HG02610 (cell line): ENCODE measurements around the gene ZNF764.

Experiments used
- ATAC-seq: cut with Tn5 transposase; IDR thresholded peaks from one replicate; pipeline ENCODE4 v1.9.1; 2021; ENCODE audit warnings: mild to moderate bottlenecking, moderate library complexity; ENCODE audit not compliant: unreplicated experiment

ZNF764 gene

DNA sequence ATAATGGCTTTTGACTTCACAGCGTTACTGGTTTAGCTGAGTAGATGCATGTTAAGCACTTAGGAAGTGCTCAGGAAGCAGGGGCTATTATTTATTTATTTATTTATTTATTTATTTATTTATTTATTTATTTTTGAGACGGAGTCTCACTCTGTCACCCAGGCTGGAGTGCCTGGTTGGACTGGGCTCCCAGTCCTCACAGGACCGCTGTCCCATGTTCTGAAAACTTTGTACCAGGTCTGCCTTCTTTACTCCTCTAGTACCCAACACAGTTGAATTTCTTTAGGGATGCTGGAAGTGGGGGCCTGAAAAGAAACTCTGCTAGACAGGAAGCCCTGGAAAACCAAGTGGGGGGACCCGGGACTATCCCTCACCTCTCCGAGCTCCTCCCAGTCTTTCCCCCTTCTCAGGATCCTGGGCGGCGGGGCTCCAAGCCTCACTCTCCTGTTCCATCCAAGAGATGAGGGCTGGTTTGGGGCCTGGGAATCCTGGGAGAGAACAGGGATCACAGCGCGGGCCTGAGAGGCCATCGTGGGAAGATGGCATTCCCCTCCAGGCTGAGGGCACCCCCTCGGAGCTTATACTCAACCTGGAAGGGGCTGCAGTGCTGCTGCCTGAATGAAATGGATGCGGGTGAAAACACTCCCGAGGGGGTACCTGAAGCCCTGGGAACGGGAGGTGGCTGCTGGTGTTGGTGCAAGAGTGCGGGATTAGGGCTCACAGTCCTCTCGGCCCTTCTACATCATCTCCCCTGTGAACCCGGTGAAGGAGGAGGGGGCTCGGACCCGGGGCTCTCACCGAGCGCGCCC, 12.7 kb upstream of the ZNF764 start:
- no peak for ATAC-seq

DNA sequence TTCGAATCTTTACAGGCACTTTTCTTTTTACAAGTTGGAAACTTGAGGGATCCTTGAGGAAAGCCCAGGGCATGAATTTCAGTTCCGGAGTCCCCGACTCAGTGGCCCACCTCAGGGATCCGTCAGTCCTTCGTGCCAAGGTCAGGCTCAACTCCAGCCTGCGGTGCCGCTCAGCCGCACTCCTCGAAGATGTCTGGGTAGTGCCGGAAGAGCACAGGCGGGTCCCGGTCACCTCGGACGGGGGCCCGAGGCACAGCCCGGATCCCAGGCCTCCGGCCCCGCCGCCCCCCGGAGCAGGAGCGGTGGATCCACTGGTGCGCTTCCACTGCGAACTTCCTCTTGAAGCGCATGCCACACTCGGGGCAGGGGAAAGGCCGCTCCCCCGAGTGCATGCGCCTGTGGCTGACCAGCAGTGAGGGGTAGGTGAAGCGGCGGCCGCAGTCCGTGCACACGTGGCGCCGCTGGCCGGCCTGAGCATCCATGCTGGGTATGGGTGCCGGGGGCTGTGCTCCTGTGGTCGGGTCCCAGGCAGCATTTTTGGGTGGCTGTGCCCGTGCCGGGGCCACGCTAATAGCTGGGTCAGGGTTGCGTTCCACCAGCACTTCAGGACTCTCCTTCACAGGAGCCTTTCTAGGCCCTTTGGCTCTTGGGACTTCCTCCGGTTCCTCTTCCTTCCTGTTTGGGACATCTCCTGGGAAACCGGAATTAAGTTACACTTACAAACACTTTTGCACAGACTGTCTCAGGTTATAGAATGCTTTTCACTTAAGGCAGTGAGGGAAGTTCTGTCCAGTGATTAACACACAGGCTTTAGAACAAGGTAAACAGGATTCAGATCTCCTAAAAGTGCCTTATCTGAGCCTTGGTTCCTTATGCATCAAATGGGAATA, 11.8 kb upstream of the ZNF764 start:
- ATAC-seq, result no peak

DNA sequence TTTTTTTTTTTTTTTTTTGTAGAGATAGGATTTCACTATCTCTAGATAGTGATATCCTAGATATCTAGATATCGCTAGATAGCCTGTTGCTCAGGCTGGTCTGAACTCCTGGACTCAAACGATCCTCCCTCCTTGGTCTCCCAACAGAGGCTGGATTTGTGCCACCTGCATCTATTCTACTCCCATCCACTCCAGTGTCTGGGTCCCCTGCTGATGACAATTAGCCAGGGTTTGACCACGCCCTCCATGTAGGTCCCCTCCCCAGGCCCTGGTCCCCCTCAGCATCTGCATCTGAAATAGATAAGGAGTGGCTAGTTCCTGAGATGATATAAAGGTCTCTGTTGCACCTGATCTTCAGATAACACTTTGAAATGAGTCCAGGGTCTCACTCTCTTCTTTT, 11.1 kb upstream of the ZNF764 start:
- ATAC-seq, result no peak

GRCh38 chr16:30567991-30568638, 9.9 kb upstream of the ZNF764 start:
- ATAC-seq, result peak; percentile 50

DNA sequence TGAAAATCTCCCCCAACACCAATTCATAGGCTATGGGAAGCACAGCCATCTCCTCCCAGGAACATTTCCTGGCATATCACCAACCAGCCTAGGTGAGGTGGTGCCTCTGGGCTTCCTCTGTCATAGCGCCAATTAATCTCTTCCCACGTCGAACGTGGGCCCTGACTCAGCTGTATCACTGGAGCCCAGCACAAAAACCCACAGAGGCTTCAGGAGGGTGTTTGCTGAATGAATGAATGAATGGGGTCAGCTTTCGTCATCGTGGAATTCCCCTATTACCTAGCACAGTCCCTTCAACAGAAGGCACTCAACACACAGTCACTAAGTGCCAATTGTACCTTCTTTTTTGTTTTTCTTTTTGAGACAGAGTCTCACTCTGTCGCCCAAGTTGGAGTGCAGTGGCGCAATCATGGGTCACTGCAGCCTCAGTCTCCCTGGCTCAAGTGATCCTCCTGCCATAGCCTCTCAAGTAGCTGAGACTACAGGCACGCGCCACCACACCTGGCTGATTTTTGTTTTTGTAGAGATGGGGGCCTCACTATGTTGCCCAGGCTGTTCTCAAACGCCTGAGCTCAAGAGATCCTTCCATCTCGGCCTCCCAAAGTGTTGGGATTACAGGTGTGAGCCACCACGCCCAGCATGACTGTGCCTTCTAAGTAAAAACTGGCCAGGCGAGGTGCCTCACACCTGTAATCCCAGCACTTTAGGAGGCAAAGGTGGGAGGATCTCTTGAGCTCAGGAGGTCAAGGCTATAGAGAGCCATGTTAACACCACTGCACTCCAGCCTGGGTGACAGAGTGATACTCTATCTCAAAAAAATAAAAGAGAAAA, 9.2 kb upstream of the ZNF764 start:
- ATAC-seq, result peak; percentile 25

- no peak for ATAC-seq
These were observed 8.4 kb upstream of the ZNF764 start for GRCh38 chr16:30566531-30566930.

- ATAC-seq, result no peak
These were observed 7.8 kb upstream of the ZNF764 start for GRCh38 chr16:30565984-30566383.

DNA sequence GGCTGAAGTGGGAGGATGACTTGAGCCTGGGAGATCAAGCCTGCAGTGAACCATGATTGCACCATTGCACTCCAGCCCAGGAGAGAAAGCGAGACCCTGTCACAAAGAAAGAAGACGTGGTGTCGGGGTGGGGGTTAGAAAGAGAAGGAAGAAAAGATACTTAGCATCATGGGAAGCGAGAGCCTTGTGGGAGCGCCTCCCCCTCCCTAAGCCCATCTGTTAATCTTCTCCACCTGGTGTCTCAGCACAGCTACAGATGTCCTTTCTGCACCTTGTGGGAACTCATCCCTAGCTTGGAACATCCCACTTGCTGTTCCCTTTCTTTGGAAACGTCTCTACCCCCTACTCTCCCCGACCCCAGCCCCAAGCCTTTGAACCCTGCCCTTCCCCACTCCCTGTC, 7.4 kb upstream of the ZNF764 start:
- ATAC-seq, result no peak

DNA sequence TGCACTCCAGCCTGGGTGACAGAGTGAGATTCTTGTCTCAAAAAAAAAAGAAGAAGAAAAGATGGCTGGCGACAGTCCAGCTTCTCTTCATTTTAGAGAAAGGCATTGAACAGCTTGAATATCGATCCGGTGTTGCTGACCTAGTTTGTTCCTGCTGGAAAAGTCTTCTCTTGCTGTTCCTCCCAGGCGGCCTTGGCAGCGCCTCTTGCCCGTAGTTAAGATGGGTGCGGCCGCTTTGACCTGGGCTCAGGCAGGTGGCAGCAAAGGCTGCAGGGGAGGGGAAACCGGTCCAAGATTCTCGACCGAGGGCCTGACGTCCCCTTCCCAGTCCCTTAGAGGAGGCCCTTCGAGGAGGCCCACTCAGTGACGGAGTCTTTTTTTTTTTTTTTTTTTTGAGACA, 3.8 kb upstream of the ZNF764 start:
- no peak for ATAC-seq

DNA sequence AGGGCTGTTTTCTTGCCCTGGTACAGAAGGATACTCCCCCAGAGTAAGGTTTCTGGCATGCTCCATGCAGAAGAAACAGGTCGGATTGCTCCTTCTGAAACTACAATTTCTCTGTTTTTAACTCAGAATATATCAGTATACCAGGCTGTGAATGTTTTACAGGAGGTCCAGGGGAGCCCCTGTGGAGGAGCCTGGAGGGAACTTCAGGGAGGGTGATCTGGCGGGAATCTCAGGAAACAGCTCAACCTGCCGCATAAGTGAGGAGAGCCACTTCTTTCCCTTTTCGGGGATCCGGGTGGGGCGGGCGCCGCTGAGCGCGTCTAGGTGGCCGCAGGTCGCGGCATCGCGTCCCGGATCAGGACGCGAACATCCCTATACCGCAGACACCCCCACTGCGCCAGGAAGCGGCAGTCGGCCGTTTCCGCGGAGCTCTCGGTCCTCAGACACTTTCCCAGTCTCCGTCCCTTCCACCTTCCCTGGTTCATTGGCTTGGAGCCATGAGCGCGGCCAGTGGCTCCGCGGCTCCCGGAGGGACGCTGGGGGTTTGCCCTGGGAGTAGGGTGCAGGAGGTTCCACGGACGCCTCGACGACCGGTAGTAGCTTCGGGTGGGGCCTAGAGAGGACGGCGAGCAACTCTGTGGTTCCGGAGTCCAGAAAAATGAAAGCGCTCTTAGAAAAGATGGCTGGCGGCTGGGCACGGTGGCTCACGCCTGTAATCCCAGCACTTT, 3.1 kb upstream of the ZNF764 start:
- ATAC-seq, result no peak

DNA sequence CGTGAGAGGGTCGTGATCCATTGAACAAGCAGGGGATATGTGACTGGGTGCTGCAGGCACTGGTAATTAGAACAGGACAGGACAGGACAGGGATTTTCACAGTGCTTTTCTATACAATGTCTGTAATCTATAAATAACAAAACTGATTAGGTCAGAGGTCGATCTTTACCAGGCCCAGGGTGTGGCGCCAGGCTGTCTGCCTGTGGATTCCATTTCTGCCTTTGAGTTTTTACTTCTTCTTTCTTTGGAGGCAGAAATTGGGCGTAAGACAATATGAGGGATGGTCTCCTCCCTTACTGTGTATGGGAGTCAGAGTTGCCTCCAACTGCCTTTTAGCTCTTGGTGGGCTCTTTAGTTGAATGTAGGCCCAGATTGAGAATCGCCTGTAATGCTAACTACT, 1.5 kb upstream of the ZNF764 start:
- no peak for ATAC-seq

DNA sequence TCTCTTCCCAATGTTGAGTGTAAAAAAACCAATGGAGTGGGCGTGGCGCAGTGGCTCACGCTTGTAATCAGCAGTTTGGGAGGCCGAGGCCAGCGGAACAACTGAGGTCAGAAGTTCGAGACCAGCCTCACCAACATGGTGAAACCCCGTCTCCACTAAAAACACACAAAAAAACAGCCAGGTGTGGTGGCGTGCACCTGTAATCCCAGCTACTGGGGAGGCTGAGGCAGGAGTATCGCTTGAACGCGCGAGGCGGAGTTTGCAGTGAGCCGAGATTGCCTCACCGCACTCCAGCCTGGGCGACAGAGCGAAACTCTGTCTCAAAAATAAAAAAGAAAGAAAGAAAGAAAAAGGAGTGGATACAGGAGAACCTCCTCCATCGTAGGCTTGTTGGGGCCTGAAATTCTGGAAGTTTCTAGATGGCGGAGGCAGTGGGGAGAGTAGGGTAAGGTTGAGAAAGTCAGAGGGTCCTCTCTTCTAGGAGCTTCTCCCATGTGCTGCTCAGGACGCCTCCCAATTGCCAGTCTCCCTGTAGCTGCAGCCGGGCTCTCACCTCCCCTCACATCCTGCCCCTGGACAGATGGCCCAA, 709 bp upstream of the ZNF764 start:
- ATAC-seq, result no peak

- ATAC-seq, result no peak
These were observed 542 bp downstream of the ZNF764 start for GRCh38 chr16:30557707-30557956.

- ATAC-seq, result no peak
These were observed 2.1 kb downstream of the ZNF764 start for GRCh38 chr16:30556125-30556473.

GRCh38 chr16:30555315-30556124, 2.7 kb downstream of the ZNF764 start:
- no peak for ATAC-seq

GRCh38 chr16:30554557-30555314, 3.4 kb downstream of the ZNF764 start:
- ATAC-seq, result no peak

DNA sequence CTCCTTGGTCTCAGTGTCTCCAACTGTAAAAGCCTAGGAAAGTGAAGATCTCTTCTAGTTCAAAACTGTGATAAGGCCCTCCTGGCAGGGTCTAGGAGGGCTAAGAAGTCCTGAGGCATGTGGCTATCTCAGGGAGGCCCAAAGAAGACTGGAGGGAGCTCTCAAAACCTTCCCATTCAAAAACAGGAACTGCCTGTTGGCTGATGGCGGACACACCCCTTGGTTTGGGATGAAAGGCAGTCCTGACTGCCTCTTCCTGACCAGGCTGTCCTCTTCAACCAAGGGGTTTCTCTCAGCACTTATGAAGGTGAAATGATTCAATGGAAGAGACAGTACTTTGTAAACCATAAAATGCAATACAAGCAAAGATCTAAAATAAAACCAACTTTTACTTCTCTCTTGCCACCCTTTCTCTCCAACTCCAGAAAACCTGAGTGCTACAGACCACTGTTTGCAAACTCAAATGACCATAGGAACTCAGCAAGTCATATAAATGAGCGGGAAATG, 4.7 kb downstream of the ZNF764 start:
- no peak for ATAC-seq

GRCh38 chr16:30552956-30553355, 5.2 kb downstream of the ZNF764 start:
- no peak for ATAC-seq
